ENCODE results near the gene RBM47.

DNA sequence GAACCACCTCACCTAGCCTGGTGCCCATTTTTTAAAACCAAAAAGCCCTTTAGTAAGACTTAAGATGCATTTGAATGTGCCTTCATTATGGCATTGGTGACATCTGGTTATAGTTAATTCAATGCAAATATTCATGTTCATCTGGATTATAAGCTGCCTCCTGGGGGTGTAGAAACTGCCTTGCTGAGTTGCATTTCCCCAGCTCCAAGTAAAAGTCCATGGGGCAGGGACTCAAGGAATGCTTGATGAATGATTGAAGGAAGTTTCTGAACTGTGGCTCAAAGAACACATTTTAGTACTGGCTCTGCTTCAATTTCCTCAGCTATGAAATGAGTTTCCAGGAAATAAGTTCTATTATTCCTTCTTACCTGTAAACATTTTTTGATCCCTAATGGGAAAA is 18.5 kb upstream of the RBM47 start:
- TF ChIP-seq POLR2A (IDR thresholded peaks at IDR 0.05; ENCODE audit: low read depth, low read length) = no peak
- TF ChIP-seq POLR2AphosphoS5 (IDR thresholded peaks at IDR 0.05; ENCODE audit: low read depth, low read length) = no peak
- TF ChIP-seq TAF1 (IDR thresholded peaks at IDR 0.05; ENCODE audit: low read depth, low read length) = no peak
- no peak for TF ChIP-seq SPI1 (IDR thresholded peaks at IDR 0.05; ENCODE audit: low read depth, low read length)
